ENCODE results near the gene SUV39H2. TPM values are rescaled to one million over a fixed set of nuclear protein-coding genes. Genes with fewer than 3 reads are reported as not detected.

SUV39H2 gene
- total and polyA plus RNA-seq, 10 of the 15 experiments (the other 5 are each of a cell fraction or from before 2014, with no cell fraction given), result 24.3 to 41.1 (median 30.0) TPM

Other genes with a start within 250 kb of the SUV39H2 start
Only the 7 nearest of the 9 such genes appear.
- 75.3 and 82.3 TPM in 2 replicates for gene FAM107B, start 104.0 kb upstream of the SUV39H2 start, total RNA-seq (2014; rRNA removed)
- 147 and 150 TPM in 2 replicates for gene FAM107B, start 104.0 kb upstream of the SUV39H2 start, total RNA-seq (2014; rRNA removed; fragmentation: Illumina TruSeq; extraction: Trizol)
- gene FAM107B, start 104.0 kb upstream of the SUV39H2 start, total RNA-seq (2021), result 136 and 141 TPM in 2 replicates
- 101 and 147 TPM in 2 replicates for gene FAM107B, start 104.0 kb upstream of the SUV39H2 start, polyA plus RNA-seq (2011; rRNA removed)
- gene FAM107B, start 104.0 kb upstream of the SUV39H2 start, polyA plus RNA-seq (2014; fragmentation: Illumina TruSeq; extraction: Trizol), result 162 and 212 TPM in 2 replicates
- 10 to 100 TPM; 45.8 to 68.6 TPM for gene FAM107B, start 104.0 kb upstream of the SUV39H2 start, polyA plus RNA-seq (2014; fragmentation: Nextera tagmentation; extraction: Ambion mirVana)
- 80.4 and 97.8 TPM in 2 replicates for gene FAM107B, start 104.0 kb upstream of the SUV39H2 start, polyA plus RNA-seq (2014; rRNA removed)
- gene FAM107B, start 104.0 kb upstream of the SUV39H2 start, polyA plus RNA-seq (2016; fragmentation: Nextera tagmentation; extraction: Ambion mirVana), result 10 to 100 TPM; 22.9 to 37.1 TPM
- 0.98 and 1.9 TPM in 2 replicates for gene CDNF, start 40.8 kb upstream of the SUV39H2 start, total RNA-seq (2014; rRNA removed)
- 1.0 and 1.2 TPM in 2 replicates for gene CDNF, start 40.8 kb upstream of the SUV39H2 start, total RNA-seq (2014; rRNA removed; fragmentation: Illumina TruSeq; extraction: Trizol)
- gene CDNF, start 40.8 kb upstream of the SUV39H2 start, total RNA-seq (2021), result 0.43 and 1.0 TPM in 2 replicates
- gene CDNF, start 40.8 kb upstream of the SUV39H2 start, polyA plus RNA-seq (2011; rRNA removed), result 0.81 TPM in 2 replicates
- 0.73 and 2.3 TPM in 2 replicates for gene CDNF, start 40.8 kb upstream of the SUV39H2 start, polyA plus RNA-seq (2014; fragmentation: Illumina TruSeq; extraction: Trizol)
- under 1 TPM; 0.08 to 0.29 TPM for gene CDNF, start 40.8 kb upstream of the SUV39H2 start, polyA plus RNA-seq (2014; fragmentation: Nextera tagmentation; extraction: Ambion mirVana)
- gene CDNF, start 40.8 kb upstream of the SUV39H2 start, polyA plus RNA-seq (2014; rRNA removed), result 1.2 and 2.7 TPM in 2 replicates
- gene CDNF, start 40.8 kb upstream of the SUV39H2 start, polyA plus RNA-seq (2016; fragmentation: Nextera tagmentation; extraction: Ambion mirVana), result under 1 TPM; 0.48 to 0.54 TPM
- 28.0 and 30.9 TPM in 2 replicates for gene HSPA14, start 40.6 kb upstream of the SUV39H2 start, total RNA-seq (2014; rRNA removed)
- gene HSPA14, start 40.6 kb upstream of the SUV39H2 start, total RNA-seq (2014; rRNA removed; fragmentation: Illumina TruSeq; extraction: Trizol), result 32.9 and 35.5 TPM in 2 replicates
- gene HSPA14, start 40.6 kb upstream of the SUV39H2 start, total RNA-seq (2021), result 24.5 and 26.6 TPM in 2 replicates
- gene HSPA14, start 40.6 kb upstream of the SUV39H2 start, polyA plus RNA-seq (2011; rRNA removed), result 33.1 and 50.3 TPM in 2 replicates
- 31.3 and 34.6 TPM in 2 replicates for gene HSPA14, start 40.6 kb upstream of the SUV39H2 start, polyA plus RNA-seq (2014; fragmentation: Illumina TruSeq; extraction: Trizol)
- gene HSPA14, start 40.6 kb upstream of the SUV39H2 start, polyA plus RNA-seq (2014; fragmentation: Nextera tagmentation; extraction: Ambion mirVana), result 10 to 100 TPM; 44.1 to 46.4 TPM
- 27.3 and 32.3 TPM in 2 replicates for gene HSPA14, start 40.6 kb upstream of the SUV39H2 start, polyA plus RNA-seq (2014; rRNA removed)
- 10 to 100 TPM; 53.1 to 56.1 TPM for gene HSPA14, start 40.6 kb upstream of the SUV39H2 start, polyA plus RNA-seq (2016; fragmentation: Nextera tagmentation; extraction: Ambion mirVana)
- 22.8 and 27.9 TPM in 2 replicates for gene MSANTD7, start 40.6 kb upstream of the SUV39H2 start, total RNA-seq (2014; rRNA removed)
- 19.3 and 19.7 TPM in 2 replicates for gene MSANTD7, start 40.6 kb upstream of the SUV39H2 start, total RNA-seq (2014; rRNA removed; fragmentation: Illumina TruSeq; extraction: Trizol)
- 20.1 and 20.6 TPM in 2 replicates for gene MSANTD7, start 40.6 kb upstream of the SUV39H2 start, total RNA-seq (2021)
- gene MSANTD7, start 40.6 kb upstream of the SUV39H2 start, polyA plus RNA-seq (2011; rRNA removed), result 13.5 and 15.5 TPM in 2 replicates
- 18.9 and 19.3 TPM in 2 replicates for gene MSANTD7, start 40.6 kb upstream of the SUV39H2 start, polyA plus RNA-seq (2014; fragmentation: Illumina TruSeq; extraction: Trizol)
- gene MSANTD7, start 40.6 kb upstream of the SUV39H2 start, polyA plus RNA-seq (2014; fragmentation: Nextera tagmentation; extraction: Ambion mirVana), result 1 to 10 TPM; 3.5 to 4.5 TPM
- 13.5 and 14.0 TPM in 2 replicates for gene MSANTD7, start 40.6 kb upstream of the SUV39H2 start, polyA plus RNA-seq (2014; rRNA removed)
- 10 to 100 TPM; 17.8 to 19.1 TPM for gene MSANTD7, start 40.6 kb upstream of the SUV39H2 start, polyA plus RNA-seq (2016; fragmentation: Nextera tagmentation; extraction: Ambion mirVana)
- gene DCLRE1C, start 75.2 kb downstream of the SUV39H2 start, total RNA-seq (2014; rRNA removed), result 24.6 and 25.8 TPM in 2 replicates
- gene DCLRE1C, start 75.2 kb downstream of the SUV39H2 start, total RNA-seq (2014; rRNA removed; fragmentation: Illumina TruSeq; extraction: Trizol), result 29.5 and 32.1 TPM in 2 replicates
- 19.8 and 20.6 TPM in 2 replicates for gene DCLRE1C, start 75.2 kb downstream of the SUV39H2 start, total RNA-seq (2021)
- gene DCLRE1C, start 75.2 kb downstream of the SUV39H2 start, polyA plus RNA-seq (2011; rRNA removed), result 19.3 and 26.3 TPM in 2 replicates
- gene DCLRE1C, start 75.2 kb downstream of the SUV39H2 start, polyA plus RNA-seq (2014; fragmentation: Illumina TruSeq; extraction: Trizol), result 28.7 and 29.2 TPM in 2 replicates
- 10 to 100 TPM; 15.7 to 26.2 TPM for gene DCLRE1C, start 75.2 kb downstream of the SUV39H2 start, polyA plus RNA-seq (2014; fragmentation: Nextera tagmentation; extraction: Ambion mirVana)
- 18.5 and 20.3 TPM in 2 replicates for gene DCLRE1C, start 75.2 kb downstream of the SUV39H2 start, polyA plus RNA-seq (2014; rRNA removed)
- 10 to 100 TPM; 35.7 to 43.4 TPM for gene DCLRE1C, start 75.2 kb downstream of the SUV39H2 start, polyA plus RNA-seq (2016; fragmentation: Nextera tagmentation; extraction: Ambion mirVana)
- gene MEIG1, start 80.5 kb downstream of the SUV39H2 start, total RNA-seq (2014; rRNA removed), result not detected in 2 replicates
- gene MEIG1, start 80.5 kb downstream of the SUV39H2 start, total RNA-seq (2014; rRNA removed; fragmentation: Illumina TruSeq; extraction: Trizol), result 0.67 TPM in 1 of 2 replicates, not detected in the other
- gene MEIG1, start 80.5 kb downstream of the SUV39H2 start, total RNA-seq (2021), result not detected in 2 replicates
- 0.22 and 0.62 TPM in 2 replicates for gene MEIG1, start 80.5 kb downstream of the SUV39H2 start, polyA plus RNA-seq (2011; rRNA removed)
- 0.13 TPM in 1 of 2 replicates, not detected in the other for gene MEIG1, start 80.5 kb downstream of the SUV39H2 start, polyA plus RNA-seq (2014; fragmentation: Illumina TruSeq; extraction: Trizol)
- under 1 TPM; 0.79 to 0.80 TPM for gene MEIG1, start 80.5 kb downstream of the SUV39H2 start, polyA plus RNA-seq (2014; fragmentation: Nextera tagmentation; extraction: Ambion mirVana)
- 0.71 and 1.1 TPM in 2 replicates for gene MEIG1, start 80.5 kb downstream of the SUV39H2 start, polyA plus RNA-seq (2014; rRNA removed)
- 1 to 10 TPM; 1.8 to 1.9 TPM for gene MEIG1, start 80.5 kb downstream of the SUV39H2 start, polyA plus RNA-seq (2016; fragmentation: Nextera tagmentation; extraction: Ambion mirVana)
- gene OLAH, start 165.1 kb downstream of the SUV39H2 start, total RNA-seq (2014; rRNA removed), result 0.49 and 0.85 TPM in 2 replicates
- gene OLAH, start 165.1 kb downstream of the SUV39H2 start, total RNA-seq (2014; rRNA removed; fragmentation: Illumina TruSeq; extraction: Trizol), result 0.74 and 0.98 TPM in 2 replicates
- gene OLAH, start 165.1 kb downstream of the SUV39H2 start, total RNA-seq (2021), result 0.56 and 0.59 TPM in 2 replicates
- gene OLAH, start 165.1 kb downstream of the SUV39H2 start, polyA plus RNA-seq (2011; rRNA removed), result 1.4 and 2.0 TPM in 2 replicates
- 1.1 and 2.4 TPM in 2 replicates for gene OLAH, start 165.1 kb downstream of the SUV39H2 start, polyA plus RNA-seq (2014; fragmentation: Illumina TruSeq; extraction: Trizol)
- gene OLAH, start 165.1 kb downstream of the SUV39H2 start, polyA plus RNA-seq (2014; fragmentation: Nextera tagmentation; extraction: Ambion mirVana), result under 1 TPM; 0.10 to 0.44 TPM
- gene OLAH, start 165.1 kb downstream of the SUV39H2 start, polyA plus RNA-seq (2014; rRNA removed), result 0.38 and 0.52 TPM in 2 replicates
- under 1 TPM in 1 of 2 experiments, not detected in 1; 0.19 TPM for gene OLAH, start 165.1 kb downstream of the SUV39H2 start, polyA plus RNA-seq (2016; fragmentation: Nextera tagmentation; extraction: Ambion mirVana)

Data from GM12878 (cell line).